Psoas muscle (tissue), 8 donors: ENCODE measurements around the gene ANAPC13. TPM values are rescaled to one million over a fixed set of nuclear protein-coding genes. Genes with fewer than 3 reads are reported as not detected.

ENCODE experiments used
- ATAC-seq, 4 donors: fragments of 200-7000 bp; cut with Tn5 transposase; one replicate each; pipeline ENCODE4 v1.9.1; 2020; ENCODE audit warnings: moderate library complexity in 3 of 4, mild to moderate bottlenecking in 2 of 4
- DNase-seq, 2 donors: peaks; one replicate each; pipeline ENCODE4 v3.0.0-alpha.2; 2020
- H3K27ac ChIP-seq: fragments of 200-600 bp; one replicate; pipeline ENCODE4 v1.8.0; 2022
- H3K27me3 ChIP-seq, 3 donors: fragments of 200-600 bp in 1 of 3; one replicate each; pipeline versions ENCODE4 v1.6.1 to v1.8.0; 2013 to 2022; ENCODE audit warnings: low read length in 2 of 3, mild to moderate bottlenecking in 2 of 3, moderate library complexity in 1 of 3; ENCODE audit not compliant: insufficient read depth in 3 of 3
- H3K36me3 ChIP-seq, 2 donors: fragments of 200-600 bp in 1 of 2; one replicate each; pipeline versions ENCODE4 v1.6.1 to v1.8.0; 2013 to 2022; ENCODE audit warnings: low read depth in 1 of 2, mild to moderate bottlenecking in 1 of 2, moderate library complexity in 1 of 2; ENCODE audit not compliant: insufficient read depth in 1 of 2
- H3K4me1 ChIP-seq: fragments of 200-600 bp; one replicate; pipeline ENCODE4 v1.8.0; 2022
- H3K4me3 ChIP-seq: fragments of 200-600 bp; one replicate; pipeline ENCODE4 v1.8.0; 2022; ENCODE audit warnings: mild to moderate bottlenecking
- H3K9me3 ChIP-seq: fragments of 200-600 bp; one replicate; pipeline ENCODE4 v1.8.0; 2022
- CTCF ChIP-seq: fragments of 200-600 bp; IDR thresholded peaks from one replicate; pipeline ENCODE4 v1.8.0; 2022; ENCODE audit warnings: antibody characterized with exemption
- WGBS, 3 donors: extraction: QIAGEN DNeasy Blood & Tissue Kit; methylation state at CpG; one replicate each; pipeline versions ENCODE4 v1.1.6 to v1.1.7; 2013; 5-methylcytosine and 5-hydroxymethylcytosine counted together
- intact Hi-C, 2 donors: fragments of 100-400 bp; cut with DNase I; formaldehyde crosslinking; loops; one replicate each; pipeline versions ENCODE4 v1.11.0 to v1.14.2; 2022
- polyA plus RNA-seq, 3 donors: library from polyadenylated mRNA; stranded (reverse); fragments of 200-250 nt; gene quantifications; one replicate each; pipeline ENCODE4 v1.2.3, GENCODE V29; 2013
- total RNA-seq, 4 donors: library from RNA; stranded (reverse); fragmentation: NEBNext Ultra II Directional in 2 of 4; extraction: Animal tissue kit (Norgen Biotek cat#: 25700) in 2 of 4; gene quantifications; one replicate each; pipeline versions ENCODE4 v1.2.1 to v1.2.4, GENCODE V29; 2021 to 2023
- donor health status: healthy with polysubstance abuse.
- donor health status: DM: no; HTN: no; CAD: no; lungs with moderate emphysema.
- donor health status: Bipolar disorder and iron deficiency.
- donor health status: healthy.
- donor health status: DM: yes; HTN: yes; CAD: no.
- donor health status: DM: no; HTN: no; CAD: no.
- donor health status: DM: no; HTN: no; CAD: no.
- donor health status: DM: yes; HTN: yes; CAD: no.

Gene ANAPC13
- total and polyA plus RNA-seq, 7 donors = 48.6 to 73.7 (median 65.8) TPM

- DNase-seq (no peak), ATAC-seq (no peak)
- H3K27me3 ChIP-seq = no peaks in the 10 kb centered on the region
- H3K36me3 ChIP-seq = no peaks in the 10 kb centered on the region
- WGBS, 3 donors = 68 to 85% (median 76%) methylated on average over 4 of the region's 4 CpGs
- no peak overlapping the region for H3K27ac ChIP-seq
- no peak overlapping the region for H3K4me3 ChIP-seq
- H3K9me3 ChIP-seq = no peaks in the 10 kb centered on the region
- no peaks in the 10 kb centered on the region for H3K4me1 ChIP-seq
- no peak for TF ChIP-seq CTCF
- intact Hi-C loops = no loop called here
Measured at GRCh38 chr3:134430174-134430573, 55.6 kb downstream of the ANAPC13 start.

DNA sequence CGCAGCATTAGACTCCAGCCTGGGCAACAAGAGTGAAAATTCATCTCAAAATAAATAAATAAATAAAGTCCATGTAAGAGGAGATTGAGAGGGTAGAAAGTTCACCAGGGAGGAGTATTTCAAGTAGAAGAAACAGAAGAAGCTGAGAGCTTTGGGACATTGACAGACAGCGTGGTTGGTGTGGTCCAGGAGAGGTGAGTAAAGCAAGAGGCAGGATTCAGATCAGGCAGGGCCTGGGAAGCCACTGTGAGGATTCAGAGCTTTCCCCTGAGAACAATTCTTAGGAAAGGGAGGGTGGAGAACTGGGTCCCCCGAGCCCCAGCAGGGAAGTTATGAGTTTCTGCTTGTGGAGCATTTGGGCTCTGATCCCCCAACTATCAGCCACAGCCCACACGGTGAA, 57.4 kb downstream of the ANAPC13 start:
- Histone ChIP-seq H3K27ac (no peak overlapping the region), H3K9me3 (no peaks in the 10 kb centered on the region), H3K36me3 (no peaks in the 10 kb centered on the region), H3K4me1 (no peaks in the 10 kb centered on the region), H3K4me3 (no peak overlapping the region), H3K27me3 (no peaks in the 10 kb centered on the region)
- TF ChIP-seq CTCF = no peak
- 87 to 95% (median 90%) methylated on average over 4 of the region's 4 CpGs for WGBS, 3 donors
- ATAC-seq = no peak
- intact Hi-C loops = no loop called here
- no peak for DNase-seq

Other genes with a start within 250 kb of the ANAPC13 start
- gene RYK, start 235.1 kb downstream of the ANAPC13 start, total RNA-seq = 10 to 100 TPM; 25.0 to 35.4 (median 28.3) TPM
- 10 to 100 TPM; 19.7 to 32.8 (median 24.4) TPM for gene RYK, start 235.1 kb downstream of the ANAPC13 start, polyA plus RNA-seq
- gene AMOTL2, start 111.5 kb downstream of the ANAPC13 start, total RNA-seq = 10 to 100 TPM; 16.5 to 36.6 (median 29.6) TPM
- gene AMOTL2, start 111.5 kb downstream of the ANAPC13 start, polyA plus RNA-seq = 1 to 10 TPM; 4.0 to 6.1 (median 5.1) TPM
- 10 to 100 TPM; 26.6 to 37.9 (median 30.6) TPM for gene CEP63, start 72 bp upstream of the ANAPC13 start, total RNA-seq
- gene CEP63, start 72 bp upstream of the ANAPC13 start, polyA plus RNA-seq = 10 to 100 TPM; 26.5 to 51.3 (median 28.0) TPM
- 1 to 10 TPM; 1.8 to 6.7 (median 4.2) TPM for gene KY, start 165.0 kb upstream of the ANAPC13 start, total RNA-seq
- gene KY, start 165.0 kb upstream of the ANAPC13 start, polyA plus RNA-seq = 1 to 10 TPM in 1 of 3 donors, under 1 TPM in 1, not detected in 1; 0.30 to 1.1 TPM